ENCODE results near the gene EFNB2. TPM values are rescaled to one million over a fixed set of nuclear protein-coding genes. Genes with fewer than 3 reads are reported as not detected.

Gene EFNB2
- total and polyA plus RNA-seq, 5 donors, result 9.6 to 19.4 (median 13.6) TPM

DNA sequence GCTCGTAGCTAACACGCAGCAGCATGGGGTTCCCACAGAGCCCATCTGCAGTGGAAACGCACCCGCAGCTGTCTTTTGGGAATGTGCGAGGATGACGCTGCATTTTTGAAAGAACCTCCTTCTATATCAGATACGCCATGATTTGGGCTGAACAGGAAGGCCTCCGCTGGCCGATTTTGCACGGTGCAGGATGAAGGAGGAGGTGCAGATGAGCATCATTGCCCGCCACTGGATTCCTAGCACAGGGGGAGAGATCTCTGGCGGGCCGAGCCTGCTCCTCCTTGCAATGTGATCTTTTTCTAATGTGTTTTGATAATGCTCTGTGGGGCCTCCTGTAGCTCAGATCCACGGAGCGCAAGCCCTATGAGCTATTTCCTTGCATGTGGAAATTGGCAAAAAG, 55.5 kb downstream of the EFNB2 start:
- H3K9me3 ChIP-seq (ENCODE audit: control insufficient read depth, low read length), result no peaks in the 10 kb centered on the region
- intact Hi-C loops (cut with DNase I), result no loop called here
- no peak overlapping the region for H3K4me3 ChIP-seq (ENCODE audit: low read length)
- DNase-seq (no peak), ATAC-seq (peak in 1 of 2 donors; percentile 36)
- no peaks in the 10 kb centered on the region for H3K4me1 ChIP-seq (ENCODE audit: control insufficient read depth, insufficient read depth, low read length)
- no peaks in the 10 kb centered on the region for H3K27me3 ChIP-seq (ENCODE audit: control insufficient read depth, insufficient read depth)
- WGBS, result 80% methylated on average over 15 of the region's 15 CpGs
- H3K27ac ChIP-seq (ENCODE audit: low read length), result no peak overlapping the region

- DNase-seq, result no peak
- no peaks in the 10 kb centered on the region for H3K9me3 ChIP-seq (ENCODE audit: control insufficient read depth, low read length)
- no peaks in the 10 kb centered on the region for H3K4me1 ChIP-seq (ENCODE audit: control insufficient read depth, insufficient read depth, low read length)
- no peak overlapping the region for H3K4me3 ChIP-seq (ENCODE audit: low read length)
- ATAC-seq, result no peak
- 88% methylated on average over 7 of the region's 7 CpGs for WGBS
- intact Hi-C loops (cut with DNase I), result no loop called here
- no peaks in the 10 kb centered on the region for H3K27me3 ChIP-seq (ENCODE audit: control insufficient read depth, insufficient read depth)
- H3K27ac ChIP-seq (ENCODE audit: low read length), result no peak overlapping the region
These were observed 57.3 kb downstream of the EFNB2 start for GRCh38 chr13:106478116-106478515.

DNA sequence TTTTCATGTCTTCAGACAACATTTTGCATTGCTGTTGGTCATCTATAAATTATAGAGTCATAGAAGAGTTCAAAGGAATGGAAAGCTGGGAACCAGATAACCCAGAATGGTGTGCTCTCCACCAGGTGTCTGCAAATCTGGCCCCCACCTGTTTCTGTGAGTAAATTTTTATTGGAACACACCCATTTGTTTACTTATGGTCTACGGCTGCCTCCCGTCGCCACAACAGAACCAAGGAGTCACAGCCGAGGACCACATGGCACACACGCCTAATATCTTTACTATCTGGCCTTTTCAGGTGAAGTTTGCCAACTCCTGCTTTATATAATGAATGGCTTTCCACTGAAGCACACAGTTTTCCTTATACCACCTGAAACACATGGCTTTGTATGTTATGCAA, 58.2 kb downstream of the EFNB2 start:
- Histone ChIP-seq H3K27ac (ENCODE audit: low read length) (no peak overlapping the region), H3K4me3 (ENCODE audit: low read length) (no peak overlapping the region), H3K9me3 (ENCODE audit: control insufficient read depth, low read length) (no peaks in the 10 kb centered on the region), H3K27me3 (ENCODE audit: control insufficient read depth, insufficient read depth) (no peaks in the 10 kb centered on the region), H3K4me1 (ENCODE audit: control insufficient read depth, insufficient read depth, low read length) (no peaks in the 10 kb centered on the region)
- WGBS, result 96% methylated on average over 5 of the region's 5 CpGs
- ATAC-seq (no peak), DNase-seq (no peak)
- intact Hi-C loops (cut with DNase I), result no loop called here

- ATAC-seq (no peak), DNase-seq (no peak)
- Histone ChIP-seq H3K4me3 (ENCODE audit: low read length) (no peak overlapping the region), H3K27me3 (ENCODE audit: control insufficient read depth, insufficient read depth) (no peaks in the 10 kb centered on the region), H3K4me1 (ENCODE audit: control insufficient read depth, insufficient read depth, low read length) (no peaks in the 10 kb centered on the region), H3K27ac (ENCODE audit: low read length) (no peak overlapping the region), H3K9me3 (ENCODE audit: control insufficient read depth, low read length) (no peaks in the 10 kb centered on the region)
- intact Hi-C loops (cut with DNase I), result no loop called here
- 85% methylated on average over 3 of the region's 3 CpGs for WGBS
These were observed 59.6 kb downstream of the EFNB2 start for GRCh38 chr13:106475852-106476251.

DNA sequence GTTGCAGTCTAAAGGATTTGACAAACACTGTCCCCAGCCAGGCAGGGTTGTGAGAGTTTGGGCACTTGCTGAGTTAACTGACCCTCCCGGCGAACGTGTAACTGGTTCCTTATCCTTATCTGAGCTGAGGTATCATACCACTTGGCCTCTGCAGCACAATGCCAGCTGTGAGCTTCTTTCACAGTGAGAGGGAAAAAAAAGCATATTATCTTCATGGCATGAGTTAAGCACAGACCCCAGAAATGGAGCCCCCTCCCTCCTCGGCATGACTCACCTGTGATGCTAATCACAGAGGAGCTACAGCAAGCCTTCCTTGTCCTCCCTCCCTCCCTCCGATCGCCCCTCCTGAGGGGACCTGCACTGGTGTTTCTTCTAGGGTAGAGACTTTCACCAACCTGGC, 60.5 kb downstream of the EFNB2 start:
- ATAC-seq (no peak), DNase-seq (no peak)
- intact Hi-C loops (cut with DNase I), result no loop called here
- H3K4me1 ChIP-seq (ENCODE audit: control insufficient read depth, insufficient read depth, low read length), result no peaks in the 10 kb centered on the region
- no peaks in the 10 kb centered on the region for H3K27me3 ChIP-seq (ENCODE audit: control insufficient read depth, insufficient read depth)
- WGBS, result 61% methylated on average over 6 of the region's 6 CpGs
- no peak overlapping the region for H3K4me3 ChIP-seq (ENCODE audit: low read length)
- no peak overlapping the region for H3K27ac ChIP-seq (ENCODE audit: low read length)
- H3K9me3 ChIP-seq (ENCODE audit: control insufficient read depth, low read length), result no peaks in the 10 kb centered on the region

GRCh38 chr13:106473154-106473553, 62.3 kb downstream of the EFNB2 start:
- Histone ChIP-seq H3K4me1 (ENCODE audit: control insufficient read depth, insufficient read depth, low read length) (no peaks in the 10 kb centered on the region), H3K27ac (ENCODE audit: low read length) (no peak overlapping the region), H3K4me3 (ENCODE audit: low read length) (no peak overlapping the region), H3K27me3 (ENCODE audit: control insufficient read depth, insufficient read depth) (no peaks in the 10 kb centered on the region), H3K9me3 (ENCODE audit: control insufficient read depth, low read length) (no peaks in the 10 kb centered on the region)
- intact Hi-C loops (cut with DNase I), result no loop called here
- DNase-seq (no peak), ATAC-seq (peak; percentile 39 to 46)
- 80% methylated on average over 9 of the region's 9 CpGs for WGBS

DNA sequence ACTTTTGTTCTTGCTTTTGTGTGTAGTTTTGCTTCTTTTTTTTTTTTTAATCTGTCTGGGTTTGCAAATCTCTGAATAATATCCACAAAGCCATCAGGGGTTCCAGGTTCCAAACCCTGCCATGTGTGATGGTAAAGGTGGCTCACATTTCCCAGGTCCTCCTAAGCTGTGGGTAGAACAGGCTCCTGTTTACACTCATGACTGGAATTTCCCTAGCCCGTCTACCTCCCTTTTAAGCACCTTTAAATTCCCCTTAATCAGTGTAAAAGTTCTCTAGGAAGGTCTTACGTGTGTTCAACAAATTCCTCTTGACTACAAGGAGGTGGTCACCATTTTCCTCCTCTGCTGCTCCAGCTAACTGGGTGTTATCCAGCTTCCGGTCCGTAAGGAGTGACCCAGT, 62.8 kb downstream of the EFNB2 start:
- 81% methylated on average over 4 of the region's 4 CpGs for WGBS
- H3K27me3 ChIP-seq (ENCODE audit: control insufficient read depth, insufficient read depth), result no peaks in the 10 kb centered on the region
- intact Hi-C loops (cut with DNase I), result no loop called here
- ATAC-seq, result no peak
- no peak for DNase-seq
- H3K4me1 ChIP-seq (ENCODE audit: control insufficient read depth, insufficient read depth, low read length), result no peaks in the 10 kb centered on the region
- no peak overlapping the region for H3K4me3 ChIP-seq (ENCODE audit: low read length)
- H3K9me3 ChIP-seq (ENCODE audit: control insufficient read depth, low read length), result no peaks in the 10 kb centered on the region
- H3K27ac ChIP-seq (ENCODE audit: low read length), result no peak overlapping the region

DNA sequence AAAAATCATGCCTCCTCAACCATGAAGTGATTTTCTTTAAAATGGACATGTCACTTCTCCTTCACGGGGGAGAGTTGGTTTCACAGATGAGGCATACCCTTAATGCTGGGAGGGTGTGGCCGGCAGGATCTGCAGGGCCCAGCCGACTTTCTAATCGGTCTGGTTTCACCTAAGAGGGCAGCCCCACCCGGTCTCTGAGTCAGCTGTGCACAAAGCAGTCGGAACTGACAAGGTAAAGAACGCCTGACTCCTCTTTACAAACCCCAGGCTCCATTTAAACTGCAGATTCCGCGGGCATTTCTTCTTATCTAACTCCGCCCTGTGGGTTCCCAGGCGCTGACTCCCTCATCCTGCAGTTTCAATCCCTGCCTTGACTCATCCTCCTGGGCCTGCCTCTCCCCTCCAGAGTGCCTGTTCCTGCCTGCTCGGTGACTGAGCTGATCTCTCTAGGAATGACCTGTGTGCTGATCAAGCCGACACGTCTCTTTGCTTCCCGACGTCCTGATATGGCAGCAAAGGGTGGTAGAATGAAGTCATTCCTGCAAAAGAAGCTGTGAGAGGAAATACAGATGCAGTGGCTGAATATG, 63.4 kb downstream of the EFNB2 start:
- ATAC-seq (peak; percentile 69 to 94), DNase-seq (peak in 1 of 3 donors; percentile 48)
- H3K9me3 ChIP-seq (ENCODE audit: control insufficient read depth, low read length), result no peaks in the 10 kb centered on the region
- intact Hi-C loops (cut with DNase I), result no loop called here
- no peaks in the 10 kb centered on the region for H3K27me3 ChIP-seq (ENCODE audit: control insufficient read depth, insufficient read depth)
- H3K27ac ChIP-seq (ENCODE audit: low read length), result no peak overlapping the region
- no peak overlapping the region for H3K4me3 ChIP-seq (ENCODE audit: low read length)
- WGBS, result 18% methylated on average over 16 of the region's 16 CpGs
- no peaks in the 10 kb centered on the region for H3K4me1 ChIP-seq (ENCODE audit: control insufficient read depth, insufficient read depth, low read length)

DNA sequence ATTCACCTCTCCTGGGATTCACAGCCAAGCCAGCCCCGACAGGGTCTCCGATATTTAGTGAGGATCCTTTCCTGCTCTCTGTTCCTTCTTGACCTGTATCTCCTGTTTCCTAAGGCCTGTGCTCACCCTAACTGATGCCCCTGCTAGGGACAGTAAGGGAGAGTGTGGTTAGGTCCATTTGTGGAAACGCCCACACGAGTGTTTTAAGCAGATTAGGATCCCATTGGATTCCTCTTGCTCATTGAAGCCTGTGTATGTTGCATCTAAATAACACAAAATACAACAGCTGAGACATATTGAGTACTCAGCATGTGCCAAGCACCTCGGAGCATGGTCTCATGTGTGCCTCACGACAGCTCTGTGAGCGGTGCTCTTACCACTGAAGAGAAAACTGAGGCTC, 64.9 kb downstream of the EFNB2 start:
- H3K4me3 ChIP-seq (ENCODE audit: low read length), result no peak overlapping the region
- no peaks in the 10 kb centered on the region for H3K9me3 ChIP-seq (ENCODE audit: control insufficient read depth, low read length)
- no peaks in the 10 kb centered on the region for H3K4me1 ChIP-seq (ENCODE audit: control insufficient read depth, insufficient read depth, low read length)
- 71% methylated on average over 7 of the region's 7 CpGs for WGBS
- H3K27ac ChIP-seq (ENCODE audit: low read length), result no peak overlapping the region
- DNase-seq (no peak), ATAC-seq (no peak)
- intact Hi-C loops (cut with DNase I), result no loop called here
- no peaks in the 10 kb centered on the region for H3K27me3 ChIP-seq (ENCODE audit: control insufficient read depth, insufficient read depth)

DNA sequence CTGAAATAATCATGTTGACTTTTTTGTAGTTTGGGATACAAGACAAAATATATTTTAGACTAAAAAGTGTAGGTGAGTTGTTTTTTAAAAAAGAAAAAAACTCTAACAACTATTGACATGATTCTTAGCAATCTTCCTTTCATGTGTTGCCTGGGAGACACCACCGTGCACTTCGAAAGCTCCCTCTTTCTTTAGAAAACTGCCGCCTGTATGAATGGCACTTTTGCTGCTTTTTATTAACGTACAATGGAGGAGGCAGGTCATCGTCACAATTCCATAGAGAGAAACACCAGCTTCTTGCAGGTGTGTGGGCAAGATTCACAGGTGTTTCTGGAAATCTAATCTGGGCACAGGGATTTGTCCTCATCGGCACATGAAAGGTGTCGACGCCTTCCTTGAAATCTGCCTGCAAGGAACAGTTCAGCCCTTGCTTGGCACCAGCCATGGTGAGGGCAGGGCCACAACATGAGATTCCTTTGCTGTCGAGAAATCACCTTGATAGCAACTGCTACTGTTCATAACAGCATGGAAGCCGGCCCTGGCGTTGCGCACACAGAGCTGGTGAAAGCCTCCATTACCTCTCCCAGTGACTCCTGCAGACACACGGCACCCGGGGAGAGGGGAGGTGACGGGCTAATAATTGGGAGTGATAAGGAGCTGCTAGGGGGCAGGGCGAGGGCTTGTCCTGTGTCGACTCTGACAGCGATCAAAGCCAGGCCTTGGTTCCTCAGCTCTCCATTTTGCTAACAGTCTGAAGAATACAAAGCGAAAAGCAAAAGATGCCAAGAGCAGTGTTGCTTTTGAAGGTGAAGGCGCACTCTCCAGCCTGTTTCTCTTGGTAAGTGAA, 66.5 kb downstream of the EFNB2 start:
- H3K4me1 ChIP-seq (ENCODE audit: control insufficient read depth, insufficient read depth, low read length), result no peaks in the 10 kb centered on the region
- no peak overlapping the region for H3K4me3 ChIP-seq (ENCODE audit: low read length)
- H3K27me3 ChIP-seq (ENCODE audit: control insufficient read depth, insufficient read depth), result no peaks in the 10 kb centered on the region
- ATAC-seq, result no peak
- intact Hi-C loops (cut with DNase I), result no loop called here
- H3K27ac ChIP-seq (ENCODE audit: low read length), result no peak overlapping the region
- H3K9me3 ChIP-seq (ENCODE audit: control insufficient read depth, low read length), result no peaks in the 10 kb centered on the region
- 85% methylated on average over 20 of the region's 20 CpGs for WGBS
- no peak for DNase-seq

DNA sequence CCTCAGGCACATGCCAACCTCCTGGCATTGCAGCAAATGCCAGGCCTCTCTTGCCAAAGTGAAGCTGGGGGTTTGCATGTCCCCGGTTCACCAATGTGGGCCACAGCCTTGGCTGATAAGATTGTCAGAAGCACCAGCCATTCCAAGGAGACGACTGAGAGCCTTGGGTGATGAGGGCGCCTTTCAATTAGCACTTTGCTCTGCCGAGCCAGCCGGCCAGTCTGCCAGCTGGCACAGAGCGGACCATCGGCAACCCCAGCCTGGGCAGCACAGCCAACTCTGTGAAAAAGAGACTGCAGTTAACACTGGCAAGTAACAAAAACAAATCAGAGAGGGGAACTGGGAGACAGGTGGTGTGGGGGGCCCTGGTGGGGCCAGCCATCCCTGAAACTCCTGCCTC, 67.3 kb downstream of the EFNB2 start:
- DNase-seq (no peak), ATAC-seq (peak; percentile 53 to 75)
- 50% methylated on average over 7 of the region's 7 CpGs for WGBS
- no peak overlapping the region for H3K27ac ChIP-seq (ENCODE audit: low read length)
- intact Hi-C loops (cut with DNase I), result no loop called here
- no peaks in the 10 kb centered on the region for H3K27me3 ChIP-seq (ENCODE audit: control insufficient read depth, insufficient read depth)
- H3K4me3 ChIP-seq (ENCODE audit: low read length), result no peak overlapping the region
- H3K4me1 ChIP-seq (ENCODE audit: control insufficient read depth, insufficient read depth, low read length), result no peaks in the 10 kb centered on the region
- no peaks in the 10 kb centered on the region for H3K9me3 ChIP-seq (ENCODE audit: control insufficient read depth, low read length)
